Endodermal cell (in vitro differentiated cells): ENCODE measurements around the gene GLIS1. TPM values are rescaled to one million over a fixed set of nuclear protein-coding genes. Genes with fewer than 3 reads are reported as not detected.

Experiments
- DNase-seq: peaks from one replicate; pipeline ENCODE4 v3.0.0-alpha.2; 2017
- H3K27ac ChIP-seq: 2 replicates; pipeline ENCODE4 v1.5.1; 2013; ENCODE audit warnings: mild to moderate bottlenecking, low read depth, low read length, moderate library complexity
- H3K27me3 ChIP-seq: 2 replicates; pipeline ENCODE4 v1.6.1; 2013; ENCODE audit warnings: mild to moderate bottlenecking, low read length, moderate library complexity; ENCODE audit not compliant: insufficient read depth, control insufficient read depth, poor library complexity, severe bottlenecking
- H3K36me3 ChIP-seq: 2 replicates; pipeline ENCODE4 v1.7.0; 2013; ENCODE audit warnings: mild to moderate bottlenecking, low read length, moderate library complexity; ENCODE audit not compliant: control insufficient read depth, insufficient read depth
- H3K4me1 ChIP-seq: one replicate; pipeline ENCODE4 v1.7.0; 2013; ENCODE audit warnings: low read length; ENCODE audit not compliant: control insufficient read depth, insufficient read depth
- H3K4me3 ChIP-seq: 2 replicates; pipeline ENCODE4 v1.5.1; 2013; ENCODE audit warnings: mild to moderate bottlenecking, low read length, moderate library complexity
- H3K9ac ChIP-seq: 2 replicates; pipeline ENCODE4 v1.6.1; 2013; ENCODE audit warnings: mild to moderate bottlenecking, low read length, moderate library complexity; ENCODE audit not compliant: poor library complexity, severe bottlenecking; ENCODE audit errors: extremely low read depth
- H3K9me3 ChIP-seq: 2 replicates; pipeline ENCODE4 v1.6.1; 2013; ENCODE audit warnings: mild to moderate bottlenecking, low read length, moderate library complexity; ENCODE audit not compliant: control insufficient read depth
- H3K27ac Mint-ChIP-seq: 2 replicates; pipeline ENCODE4 v1.8.0; 2020; ENCODE audit warnings: mixed read lengths
- H3K27me3 Mint-ChIP-seq: 2 replicates; pipeline ENCODE4 v1.8.0; 2021; ENCODE audit warnings: mild to moderate bottlenecking, mixed read lengths; ENCODE audit not compliant: insufficient read depth
- H3K36me3 Mint-ChIP-seq: 2 replicates; pipeline ENCODE4 v1.8.0; 2020; ENCODE audit warnings: low read depth, mixed read lengths
- H3K4me1 Mint-ChIP-seq: 2 replicates; pipeline ENCODE4 v1.8.0; 2020; ENCODE audit warnings: mixed read lengths
- H3K4me3 Mint-ChIP-seq: 2 replicates; pipeline ENCODE4 v1.8.0; 2020; ENCODE audit warnings: mild to moderate bottlenecking, moderate library complexity, mixed read lengths
- H3K9me3 Mint-ChIP-seq: 2 replicates; pipeline ENCODE4 v1.8.0; 2020; ENCODE audit warnings: mild to moderate bottlenecking, mixed read lengths
- WGBS, 2 experiments: methylation state at CpG; one replicate each; pipeline versions ENCODE4 v1.1.5 to v1.1.7; 2013; ENCODE audit warnings: missing lambda C conversion rate in 2 of 2, mixed read lengths in 1 of 2; ENCODE audit not compliant: insufficient coverage in 1 of 2, insufficient read length in 1 of 2; 5-methylcytosine and 5-hydroxymethylcytosine counted together
- total RNA-seq, 2 donors: library from RNA; stranded (reverse); fragmentation: NEBNext Ultra II Directional in 1 of 2; extraction: Animal tissue kit (Norgen Biotek cat#: 25700) in 1 of 2; gene quantifications; 2 replicates in 1 of 2; 3 replicates in 1 of 2; pipeline ENCODE4 v1.2.1, GENCODE V29; 2021
- TF ChIP-seq, protein P1 (sequence below): fragments of 200-600 bp; sonication (generic); conservative IDR thresholded peaks from 2 replicates; pipeline ENCODE4 v1.5.0; 2021; ENCODE audit warnings: antibody characterized with exemption, mild to moderate bottlenecking

GLIS1 gene
- total RNA-seq, 2 donors from 2014 or later, result 2.1 to 3.9 TPM

DNA sequence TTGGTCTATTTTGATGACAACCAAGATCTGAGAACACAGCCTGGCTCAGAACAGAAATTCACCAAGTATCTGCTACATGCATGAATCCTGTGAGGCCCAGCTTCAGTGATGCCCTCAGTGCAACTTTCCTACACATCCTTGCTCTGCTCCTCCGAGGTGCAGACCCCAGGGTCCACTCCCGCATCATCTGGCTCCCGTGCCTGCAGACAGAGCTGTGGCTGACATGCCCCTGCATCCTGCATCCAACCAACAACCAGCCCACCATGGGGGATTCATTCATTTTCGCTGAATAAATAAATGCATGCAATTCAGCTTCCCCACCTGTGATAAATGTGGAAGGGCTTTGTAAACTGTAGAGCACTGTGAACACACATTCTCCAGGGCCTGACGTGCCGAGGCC, 112.3 kb downstream of the GLIS1 start:
- Mint-ChIP-seq H3K4me1 (no peaks in the 10 kb centered on the region), H3K27me3 (no peaks in the 10 kb centered on the region), H3K4me3 (no peak overlapping the region), H3K9me3 (no peaks in the 10 kb centered on the region), H3K36me3 (no peaks in the 10 kb centered on the region), H3K27ac (no peak overlapping the region)
- no peaks in the 10 kb centered on the region for H3K4me1 ChIP-seq
- no peak overlapping the region for H3K4me3 ChIP-seq
- no peak overlapping the region for H3K27ac ChIP-seq
- no peak overlapping the region for H3K9ac ChIP-seq
- H3K36me3 ChIP-seq, result no peaks in the 10 kb centered on the region
- TF ChIP-seq, protein P1, sequence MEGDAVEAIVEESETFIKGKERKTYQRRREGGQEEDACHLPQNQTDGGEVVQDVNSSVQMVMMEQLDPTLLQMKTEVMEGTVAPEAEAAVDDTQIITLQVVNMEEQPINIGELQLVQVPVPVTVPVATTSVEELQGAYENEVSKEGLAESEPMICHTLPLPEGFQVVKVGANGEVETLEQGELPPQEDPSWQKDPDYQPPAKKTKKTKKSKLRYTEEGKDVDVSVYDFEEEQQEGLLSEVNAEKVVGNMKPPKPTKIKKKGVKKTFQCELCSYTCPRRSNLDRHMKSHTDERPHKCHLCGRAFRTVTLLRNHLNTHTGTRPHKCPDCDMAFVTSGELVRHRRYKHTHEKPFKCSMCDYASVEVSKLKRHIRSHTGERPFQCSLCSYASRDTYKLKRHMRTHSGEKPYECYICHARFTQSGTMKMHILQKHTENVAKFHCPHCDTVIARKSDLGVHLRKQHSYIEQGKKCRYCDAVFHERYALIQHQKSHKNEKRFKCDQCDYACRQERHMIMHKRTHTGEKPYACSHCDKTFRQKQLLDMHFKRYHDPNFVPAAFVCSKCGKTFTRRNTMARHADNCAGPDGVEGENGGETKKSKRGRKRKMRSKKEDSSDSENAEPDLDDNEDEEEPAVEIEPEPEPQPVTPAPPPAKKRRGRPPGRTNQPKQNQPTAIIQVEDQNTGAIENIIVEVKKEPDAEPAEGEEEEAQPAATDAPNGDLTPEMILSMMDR, result no peak
- H3K27me3 ChIP-seq, result no peaks in the 10 kb centered on the region
- H3K9me3 ChIP-seq, result no peaks in the 10 kb centered on the region
- peak; percentile 24 for DNase-seq
- WGBS, 2 experiments, result 75% methylated on average over 4 to 6 of the region's 6 CpGs

DNA sequence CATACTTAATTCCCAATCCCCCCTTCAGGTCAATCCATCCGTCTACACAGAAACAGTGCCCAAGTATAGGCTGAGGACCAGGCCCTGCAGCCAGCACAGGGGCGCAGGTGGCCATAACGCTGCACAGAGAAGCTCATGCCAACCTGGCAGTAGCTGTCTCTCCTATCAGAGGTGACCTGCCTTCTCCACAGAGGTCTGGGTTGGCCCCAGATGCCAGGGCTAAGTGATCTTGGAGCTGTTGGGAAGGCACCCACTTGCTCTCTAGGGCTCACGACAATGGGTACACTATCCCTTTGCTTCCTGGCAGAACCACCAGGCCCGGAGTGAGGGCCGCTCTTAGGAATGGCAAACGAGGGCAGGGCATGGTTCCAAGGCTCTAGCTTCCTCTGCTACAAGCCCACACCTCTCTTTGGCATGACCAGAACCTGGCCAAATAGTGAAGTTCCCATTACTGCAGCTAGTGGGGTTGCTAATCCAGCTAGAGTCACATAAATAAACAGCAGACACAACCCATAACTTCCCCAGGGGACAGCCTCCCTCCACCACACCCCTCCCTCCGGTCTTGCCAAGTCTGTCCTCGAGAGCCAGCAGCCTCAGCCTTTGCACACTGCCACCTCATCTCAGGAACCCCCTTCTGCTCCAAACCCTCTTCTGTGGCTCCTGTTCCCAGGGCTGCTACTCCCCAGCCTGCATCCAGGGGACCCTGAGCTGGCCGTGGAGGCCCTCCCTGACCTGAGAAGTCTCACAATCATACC, 113.0 kb downstream of the GLIS1 start:
- H3K27ac Mint-ChIP-seq, result no peak overlapping the region
- H3K4me3 ChIP-seq, result no peak overlapping the region
- TF ChIP-seq, protein P1, result no peak
- H3K36me3 ChIP-seq, result no peaks in the 10 kb centered on the region
- H3K27me3 Mint-ChIP-seq, result no peaks in the 10 kb centered on the region
- no peaks in the 10 kb centered on the region for H3K9me3 ChIP-seq
- no peaks in the 10 kb centered on the region for H3K27me3 ChIP-seq
- no peak overlapping the region for H3K27ac ChIP-seq
- 85 to 94% methylated on average over 9 to 10 of the region's 10 CpGs for WGBS, 2 experiments
- no peaks in the 10 kb centered on the region for H3K4me1 ChIP-seq
- peak; percentile 35 for DNase-seq
- H3K4me3 Mint-ChIP-seq, result no peak overlapping the region
- H3K9me3 Mint-ChIP-seq, result no peaks in the 10 kb centered on the region
- H3K4me1 Mint-ChIP-seq, result no peaks in the 10 kb centered on the region
- no peaks in the 10 kb centered on the region for H3K36me3 Mint-ChIP-seq
- no peak overlapping the region for H3K9ac ChIP-seq

DNA sequence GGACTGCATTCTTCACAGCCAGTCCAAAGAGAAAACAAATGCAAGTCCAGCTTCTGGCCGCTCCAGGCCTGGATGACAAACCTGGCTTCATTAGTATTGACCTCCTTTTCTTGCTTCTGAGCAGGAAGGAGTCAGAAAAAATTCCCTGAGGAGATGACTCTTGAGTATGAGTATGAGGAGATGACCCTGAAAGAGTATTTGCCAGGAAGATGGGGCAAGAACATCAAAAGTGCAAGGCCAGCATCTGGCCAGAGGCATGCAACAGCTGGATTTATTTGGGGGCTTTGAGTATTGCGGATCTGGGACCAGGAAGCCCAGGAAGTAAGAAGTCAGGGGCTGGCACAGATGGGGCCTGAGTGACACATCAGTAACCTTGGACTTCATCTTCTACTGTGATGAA, 113.9 kb downstream of the GLIS1 start:
- 93% methylated on average over 2 of the region's 2 CpGs; no CpG with 5 or more reads in 1 of the 2 experiments for WGBS, 2 experiments
- Mint-ChIP-seq H3K36me3 (no peaks in the 10 kb centered on the region), H3K27me3 (no peaks in the 10 kb centered on the region), H3K4me1 (no peaks in the 10 kb centered on the region), H3K27ac (no peak overlapping the region), H3K4me3 (no peak overlapping the region), H3K9me3 (no peaks in the 10 kb centered on the region)
- no peak overlapping the region for H3K4me3 ChIP-seq
- no peak overlapping the region for H3K27ac ChIP-seq
- H3K36me3 ChIP-seq, result no peaks in the 10 kb centered on the region
- no peak for DNase-seq
- H3K9me3 ChIP-seq, result no peaks in the 10 kb centered on the region
- H3K4me1 ChIP-seq, result no peaks in the 10 kb centered on the region
- no peak overlapping the region for H3K9ac ChIP-seq
- no peaks in the 10 kb centered on the region for H3K27me3 ChIP-seq
- TF ChIP-seq, protein P1, result no peak
